Karpas-422 (cell line): Measurements from ENCODE around the gene GDPD5. TPM values are rescaled to one million over a fixed set of nuclear protein-coding genes. Genes with fewer than 3 reads are reported as not detected.

ENCODE experiments used
- DNase-seq: peaks from one replicate; pipeline ENCODE4 v3.0.0-alpha.2; 2015
- H2AFZ ChIP-seq: fragments of 200-600 bp; sonication (generic); 2 replicates; pipeline ENCODE4 v1.6.1; 2014; ENCODE audit warnings: antibody characterized with exemption, low read length, mixed read lengths
- H3K27ac ChIP-seq: fragments of 200-600 bp; sonication (generic); 2 replicates; pipeline ENCODE4 v1.5.1; 2014; ENCODE audit warnings: mild to moderate bottlenecking, low read length, moderate library complexity
- H3K27me3 ChIP-seq: fragments of 200-600 bp; sonication (generic); 2 replicates; pipeline ENCODE4 v1.6.1; 2014; ENCODE audit warnings: low read length, mixed read lengths
- H3K36me3 ChIP-seq: fragments of 200-600 bp; sonication (generic); 2 replicates; pipeline ENCODE4 v1.6.1; 2014; ENCODE audit warnings: low read length, mixed read lengths; ENCODE audit not compliant: insufficient read depth
- H3K4me1 ChIP-seq: fragments of 200-600 bp; sonication (generic); 2 replicates; pipeline ENCODE4 v1.6.1; 2014; ENCODE audit warnings: mild to moderate bottlenecking, low read length, mixed read lengths
- H3K4me2 ChIP-seq: fragments of 200-600 bp; sonication (generic); 2 replicates; pipeline ENCODE4 v1.6.1; 2014; ENCODE audit warnings: low read length, low read depth, mild to moderate bottlenecking; ENCODE audit not compliant: poor library complexity, severe bottlenecking
- H3K4me3 ChIP-seq: fragments of 200-600 bp; sonication (generic); 2 replicates; pipeline ENCODE4 v1.5.1; 2014; ENCODE audit warnings: mild to moderate bottlenecking, antibody characterized with exemption, low read length, mixed read lengths
- H3K79me2 ChIP-seq: fragments of 200-600 bp; sonication (generic); 2 replicates; pipeline ENCODE4 v1.6.1; 2014; ENCODE audit warnings: mild to moderate bottlenecking, low read length, mixed read lengths
- H3K9ac ChIP-seq: fragments of 200-600 bp; sonication (generic); 2 replicates; pipeline ENCODE4 v1.6.0; 2014; ENCODE audit warnings: low read length
- H3K9me2 ChIP-seq: fragments of 200-600 bp; sonication (generic), shearing (Covaris generic); replicated peaks from 2 replicates; pipeline ENCODE4 v1.6.0; 2014; ENCODE audit warnings: mild to moderate bottlenecking, low read length, moderate library complexity; ENCODE audit not compliant: insufficient read depth
- H3K9me3 ChIP-seq: fragments of 300-700, 200-600 bp; sonication (generic); 2 replicates; pipeline ENCODE4 v1.6.1; 2014; ENCODE audit warnings: low read length, mixed read lengths
- H4K20me1 ChIP-seq: fragments of 200-600 bp; sonication (generic); 2 replicates; pipeline ENCODE4 v1.6.1; 2014; ENCODE audit warnings: mild to moderate bottlenecking, antibody characterized with exemption, low read length, low read depth; ENCODE audit not compliant: insufficient read depth
- total RNA-seq: library from RNA; depleted of rRNA; stranded (reverse); fragments of >200 nt; shearing (Covaris generic); gene quantifications from 2 replicates; pipeline ENCODE4 v1.2.3, GENCODE V29; 2014; ENCODE audit warnings: low replicate concordance

Gene GDPD5
- total RNA-seq, 1 experiment from 2014 or later = 137 TPM

- Histone ChIP-seq H2AFZ (no peak overlapping the region), H3K36me3 (peaks cover 7% of the 10 kb centered on the region; the same call in 1 of the 2 replicates), H3K9me3 (no peaks in the 10 kb centered on the region), H3K27me3 (no peaks in the 10 kb centered on the region), H4K20me1 (no peaks in the 10 kb centered on the region), H3K9ac (peak overlapping the region; percentile 73), H3K4me2 (peak overlapping the region; percentile 72), H3K9me2 (no peaks in the 10 kb centered on the region), H3K4me3 (peak overlapping the region; percentile 60), H3K4me1 (peaks cover 100% of the 10 kb centered on the region), H3K79me2 (peaks cover 77% of the 10 kb centered on the region), H3K27ac (peak overlapping the region; percentile 99)
- DNase-seq = peak; percentile 62
These were observed 18.2 kb downstream of the GDPD5 start for GRCh38 chr11:75507571-75507970.

DNA sequence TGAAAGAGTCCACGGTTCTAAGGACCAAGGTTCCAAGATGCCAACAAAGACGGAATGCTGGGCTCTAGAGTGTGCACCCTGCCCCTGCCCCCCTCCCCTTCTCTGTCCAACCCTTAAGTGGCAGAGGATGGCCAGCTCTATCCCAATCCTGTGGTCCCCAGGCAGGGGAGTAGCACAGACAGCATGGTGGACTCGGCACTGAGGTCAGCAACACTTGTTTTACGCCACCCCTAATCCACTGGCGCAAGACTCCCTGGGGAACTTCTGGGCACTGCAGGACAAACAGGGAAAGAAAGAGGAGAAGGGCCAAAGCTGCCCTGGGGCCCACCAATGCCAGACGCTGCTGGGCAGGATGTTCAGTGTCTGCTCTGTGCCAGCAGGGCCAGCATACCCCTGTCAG is 18.9 kb downstream of the GDPD5 start:
- H3K27ac ChIP-seq = peak overlapping the region; percentile 99
- no peaks in the 10 kb centered on the region for H3K27me3 ChIP-seq
- peak overlapping the region; percentile 60 for H3K4me3 ChIP-seq
- H3K4me1 ChIP-seq = peaks cover 100% of the 10 kb centered on the region
- peak overlapping the region; percentile 73 for H3K9ac ChIP-seq
- H3K4me2 ChIP-seq = peak overlapping the region; percentile 72
- H3K9me3 ChIP-seq = no peaks in the 10 kb centered on the region
- H3K79me2 ChIP-seq = peaks cover 77% of the 10 kb centered on the region
- DNase-seq = no peak
- no peaks in the 10 kb centered on the region for H4K20me1 ChIP-seq
- H2AFZ ChIP-seq = no peak overlapping the region
- H3K36me3 ChIP-seq = peaks cover 7% of the 10 kb centered on the region; the same call in 1 of the 2 replicates
- H3K9me2 ChIP-seq = no peaks in the 10 kb centered on the region

- no peaks in the 10 kb centered on the region for H3K9me2 ChIP-seq
- DNase-seq = peak; percentile 67
- H3K4me3 ChIP-seq = peak overlapping the region; percentile 60
- peaks cover 100% of the 10 kb centered on the region for H3K4me1 ChIP-seq
- H3K79me2 ChIP-seq = peaks cover 77% of the 10 kb centered on the region
- H3K9ac ChIP-seq = peak overlapping the region; percentile 73
- no peaks in the 10 kb centered on the region for H3K27me3 ChIP-seq
- H3K27ac ChIP-seq = peak overlapping the region; percentile 99
- peaks cover 7% of the 10 kb centered on the region; the same call in 1 of the 2 replicates for H3K36me3 ChIP-seq
- H2AFZ ChIP-seq = no peak overlapping the region
- peak overlapping the region; percentile 72 for H3K4me2 ChIP-seq
- no peaks in the 10 kb centered on the region for H3K9me3 ChIP-seq
- H4K20me1 ChIP-seq = no peaks in the 10 kb centered on the region
These were observed 19.6 kb downstream of the GDPD5 start for GRCh38 chr11:75505916-75506692.

- Histone ChIP-seq H3K36me3 (peaks cover 7% of the 10 kb centered on the region; the same call in 1 of the 2 replicates), H3K27me3 (no peaks in the 10 kb centered on the region), H3K27ac (peak overlapping the region; percentile 99), H3K79me2 (peaks cover 80% of the 10 kb centered on the region), H3K9ac (peak overlapping the region; percentile 63), H3K4me2 (peak overlapping the region; percentile 72), H3K9me2 (no peaks in the 10 kb centered on the region), H2AFZ (no peak overlapping the region), H3K9me3 (no peaks in the 10 kb centered on the region), H4K20me1 (no peaks in the 10 kb centered on the region), H3K4me1 (peaks cover 100% of the 10 kb centered on the region), H3K4me3 (peak overlapping the region; percentile 50)
- no peak for DNase-seq
These were observed 21.2 kb downstream of the GDPD5 start for GRCh38 chr11:75504501-75504900.

DNA sequence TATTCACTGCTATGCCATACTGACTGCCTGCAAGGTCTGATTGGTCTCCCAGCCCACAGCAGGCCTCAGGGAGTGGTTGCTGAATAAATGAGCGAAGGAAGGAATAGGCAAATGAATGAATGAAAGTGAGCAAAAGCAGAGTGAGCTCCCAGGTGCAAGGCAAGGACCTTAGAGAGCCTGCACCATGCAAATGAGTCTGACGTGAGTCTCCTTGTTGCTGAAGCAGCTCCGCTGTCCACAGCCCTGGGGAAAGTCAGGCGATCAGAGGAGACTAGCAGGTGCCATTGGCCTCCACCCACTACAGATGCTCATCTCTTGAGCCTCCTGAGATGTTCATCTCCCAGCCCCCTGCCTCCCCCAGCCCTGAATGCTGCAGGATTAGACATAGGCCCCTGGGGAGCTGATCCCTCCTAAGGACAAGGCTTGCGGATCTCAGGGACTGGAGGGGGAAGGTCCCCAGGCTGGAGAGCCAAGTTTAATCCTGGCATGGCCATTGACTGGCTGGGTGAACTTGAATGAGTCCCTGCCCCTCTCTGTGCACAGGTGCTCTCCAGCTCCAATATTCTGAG is 22.1 kb downstream of the GDPD5 start:
- Histone ChIP-seq H3K4me2 (peak overlapping the region; percentile 72), H2AFZ (no peak overlapping the region), H3K4me1 (peaks cover 100% of the 10 kb centered on the region), H3K27me3 (no peaks in the 10 kb centered on the region), H3K9me2 (no peaks in the 10 kb centered on the region), H3K4me3 (peak overlapping the region; percentile 50), H4K20me1 (no peaks in the 10 kb centered on the region), H3K79me2 (peaks cover 80% of the 10 kb centered on the region), H3K36me3 (peaks cover 7% of the 10 kb centered on the region; the same call in 1 of the 2 replicates), H3K9ac (peak overlapping the region; percentile 63), H3K27ac (peak overlapping the region; percentile 99), H3K9me3 (no peaks in the 10 kb centered on the region)
- peak; percentile 96 for DNase-seq

DNA sequence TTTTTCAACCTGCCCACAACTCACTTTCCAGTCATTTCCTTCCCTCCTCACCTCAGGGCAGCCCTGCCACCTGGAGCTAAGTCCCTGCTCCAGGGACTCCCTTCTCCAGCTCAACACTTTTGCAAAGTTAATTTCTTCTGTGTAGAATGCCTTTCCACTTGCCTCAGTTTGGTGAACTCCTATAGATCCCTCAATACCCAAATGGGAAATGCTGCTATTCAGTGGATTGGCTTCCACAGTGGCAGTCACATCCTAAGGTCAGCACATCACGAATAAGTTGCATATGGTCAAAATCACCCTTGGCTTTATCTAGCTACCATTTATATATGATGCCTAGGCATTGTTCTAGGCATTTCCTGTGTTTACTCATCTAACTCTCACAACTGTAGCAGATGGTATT is 23.6 kb downstream of the GDPD5 start:
- Histone ChIP-seq H3K9me2 (no peaks in the 10 kb centered on the region), H3K4me2 (peak overlapping the region; percentile 72), H3K4me1 (peaks cover 100% of the 10 kb centered on the region), H3K9me3 (no peaks in the 10 kb centered on the region), H3K4me3 (peak overlapping the region; percentile 24; the same call in 1 of the 2 replicates), H3K27ac (peak overlapping the region; percentile 99), H3K9ac (peak overlapping the region; percentile 63), H3K27me3 (no peaks in the 10 kb centered on the region), H3K36me3 (peaks cover 7% of the 10 kb centered on the region; the same call in 1 of the 2 replicates), H4K20me1 (no peaks in the 10 kb centered on the region), H2AFZ (no peak overlapping the region), H3K79me2 (peaks cover 81% of the 10 kb centered on the region)
- no peak for DNase-seq

GRCh38 chr11:75500742-75501141 is 25.0 kb downstream of the GDPD5 start:
- H3K9ac ChIP-seq = peak overlapping the region; percentile 63
- H3K27me3 ChIP-seq = no peaks in the 10 kb centered on the region
- H3K79me2 ChIP-seq = peaks cover 78% of the 10 kb centered on the region
- no peaks in the 10 kb centered on the region for H3K9me3 ChIP-seq
- peak overlapping the region; percentile 72 for H3K4me2 ChIP-seq
- H3K4me3 ChIP-seq = no peak overlapping the region
- peak overlapping the region; percentile 99 for H3K27ac ChIP-seq
- H4K20me1 ChIP-seq = no peaks in the 10 kb centered on the region
- 0 out of 2 replicates have a peak, but pooled peaks cover under 1% of the 10 kb centered on the region for H3K36me3 ChIP-seq
- peaks cover 100% of the 10 kb centered on the region for H3K4me1 ChIP-seq
- DNase-seq = no peak
- H3K9me2 ChIP-seq = no peaks in the 10 kb centered on the region
- H2AFZ ChIP-seq = no peak overlapping the region
